ENCODE measurements around the gene TSPAN3.

The TSPAN3 gene

GRCh38 chr15:77021803-77022381 lies 49.0 kb downstream of the TSPAN3 start:
- DNase-seq: no peak

GRCh38 chr15:77021088-77021481 lies 49.8 kb downstream of the TSPAN3 start:
- no peak for DNase-seq

- DNase-seq: no peak
Observed at GRCh38 chr15:77020348-77021087, 50.4 kb downstream of the TSPAN3 start.

GRCh38 chr15:77019521-77020331 lies 51.2 kb downstream of the TSPAN3 start:
- no peak for DNase-seq

GRCh38 chr15:77018796-77019505 lies 52.0 kb downstream of the TSPAN3 start:
- no peak for DNase-seq

GRCh38 chr15:77017761-77018720 lies 52.9 kb downstream of the TSPAN3 start:
- DNase-seq: no peak

GRCh38 chr15:77017091-77017660 lies 53.7 kb downstream of the TSPAN3 start:
- DNase-seq: no peak

GRCh38 chr15:77016321-77016695 lies 54.6 kb downstream of the TSPAN3 start:
- DNase-seq: no peak

GRCh38 chr15:77015646-77016320 lies 55.1 kb downstream of the TSPAN3 start:
- DNase-seq: no peak

GRCh38 chr15:77014132-77015081 lies 56.5 kb downstream of the TSPAN3 start:
- DNase-seq: no peak

GRCh38 chr15:77013776-77014131 lies 57.2 kb downstream of the TSPAN3 start:
- no peak for DNase-seq

- DNase-seq: no peak
Observed at GRCh38 chr15:77012868-77013267, 58.0 kb downstream of the TSPAN3 start.

- no peak for DNase-seq
Observed at GRCh38 chr15:77012117-77012712, 58.7 kb downstream of the TSPAN3 start.

GRCh38 chr15:77010857-77011256 lies 60.1 kb downstream of the TSPAN3 start:
- no peak for DNase-seq

- DNase-seq: no peak
Observed at GRCh38 chr15:77010312-77010686, 60.6 kb downstream of the TSPAN3 start.

GRCh38 chr15:77009646-77010311 lies 61.1 kb downstream of the TSPAN3 start:
- DNase-seq: no peak

- no peak for DNase-seq
Observed at GRCh38 chr15:77009176-77009575, 61.7 kb downstream of the TSPAN3 start.

- no peak for DNase-seq
Observed at GRCh38 chr15:77004189-77004588, 66.7 kb downstream of the TSPAN3 start.
